Measurements from ENCODE around the gene MTUS2.
"Not testable (repeated sequence)": the region's sequence is repeated elsewhere in the genome, so short reads cannot be mapped to it uniquely, and the experiment has no call there.

Gene MTUS2

DNA sequence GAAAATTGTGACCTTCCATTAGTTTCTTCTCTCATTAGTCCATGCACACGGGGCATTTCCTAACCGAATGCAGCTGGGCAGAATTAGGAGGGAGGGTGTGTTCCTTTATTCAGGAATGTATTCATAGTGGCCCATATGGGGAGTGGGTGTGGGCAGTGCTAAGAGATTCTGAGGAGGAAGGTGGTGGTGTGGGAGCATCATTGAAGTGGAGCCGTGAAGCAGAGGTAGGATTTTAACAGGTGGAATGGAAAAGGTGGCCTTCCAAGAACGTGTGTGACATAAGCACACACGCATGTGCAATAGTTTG, 134.2 kb downstream of the MTUS2 start:
- Histone ChIP-seq H3K27ac (no peak overlapping the region), H3K4me3 (no peak overlapping the region)

GRCh38 chr13:28954810-28955209, 134.7 kb downstream of the MTUS2 start:
- Histone ChIP-seq H3K27ac (no peak overlapping the region), H3K4me3 (no peak overlapping the region)

- H3K4me3 ChIP-seq: no peak overlapping the region
- H3K27ac ChIP-seq: no peak overlapping the region
These were observed 135.3 kb downstream of the MTUS2 start for GRCh38 chr13:28955264-28955966.

DNA sequence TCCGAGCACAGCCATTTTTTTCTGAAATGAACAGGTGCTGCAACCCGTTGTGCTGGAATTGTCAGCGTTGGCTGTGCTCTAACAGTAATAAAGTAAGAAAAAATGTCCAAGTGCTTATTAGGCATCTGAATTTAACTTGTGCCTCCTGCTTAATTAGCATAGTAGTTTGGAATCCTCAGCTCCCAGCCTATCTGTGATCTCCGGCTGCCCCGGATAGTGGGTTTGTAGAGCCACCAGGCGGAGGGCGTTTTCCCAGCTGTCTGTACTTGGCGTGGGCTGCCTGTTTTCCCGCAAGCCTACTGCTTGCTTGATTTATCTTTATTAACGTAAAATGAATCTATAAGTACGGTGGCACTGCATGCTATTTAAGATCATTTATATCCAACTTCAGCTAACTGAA, 137.9 kb downstream of the MTUS2 start:
- Histone ChIP-seq H3K4me3 (no peak overlapping the region), H3K27ac (no peak overlapping the region)

- no peak overlapping the region for H3K4me3 ChIP-seq
These were observed 138.3 kb downstream of the MTUS2 start for GRCh38 chr13:28958441-28958840.

DNA sequence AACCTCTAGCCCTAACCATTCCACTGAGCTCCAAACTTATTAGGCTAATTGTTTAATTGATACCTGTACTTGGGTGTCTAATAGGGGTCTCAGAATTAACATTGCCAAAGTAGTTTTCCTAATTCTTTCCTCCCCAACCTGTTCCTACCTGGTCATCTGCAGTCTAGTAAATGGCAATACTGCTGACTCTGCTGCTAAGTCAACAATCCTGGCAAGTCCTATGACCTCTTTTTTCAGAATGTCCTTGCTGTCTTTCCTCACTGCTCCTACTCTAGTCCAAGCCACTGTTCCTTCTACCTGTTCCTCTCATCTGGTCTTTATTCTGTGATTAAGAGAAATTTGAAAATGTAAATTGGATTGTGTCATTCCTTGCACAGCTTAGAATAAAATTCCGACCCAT, 143.9 kb downstream of the MTUS2 start:
- Histone ChIP-seq H3K27ac (no peak overlapping the region), H3K4me3 (no peak overlapping the region)

More at GRCh38 chr13:28958441-28958840, 138.3 kb downstream of the MTUS2 start:
- no peak overlapping the region for H3K27ac ChIP-seq

- H3K4me3 ChIP-seq: no peak overlapping the region
These were observed 144.7 kb downstream of the MTUS2 start for GRCh38 chr13:28964803-28965202.

GRCh38 chr13:28967029-28967915, 147.1 kb downstream of the MTUS2 start:
- Histone ChIP-seq H3K27ac (no peak overlapping the region), H3K4me3 (no peak overlapping the region)

More at GRCh38 chr13:28964803-28965202, 144.7 kb downstream of the MTUS2 start:
- no peak overlapping the region for H3K27ac ChIP-seq

DNA sequence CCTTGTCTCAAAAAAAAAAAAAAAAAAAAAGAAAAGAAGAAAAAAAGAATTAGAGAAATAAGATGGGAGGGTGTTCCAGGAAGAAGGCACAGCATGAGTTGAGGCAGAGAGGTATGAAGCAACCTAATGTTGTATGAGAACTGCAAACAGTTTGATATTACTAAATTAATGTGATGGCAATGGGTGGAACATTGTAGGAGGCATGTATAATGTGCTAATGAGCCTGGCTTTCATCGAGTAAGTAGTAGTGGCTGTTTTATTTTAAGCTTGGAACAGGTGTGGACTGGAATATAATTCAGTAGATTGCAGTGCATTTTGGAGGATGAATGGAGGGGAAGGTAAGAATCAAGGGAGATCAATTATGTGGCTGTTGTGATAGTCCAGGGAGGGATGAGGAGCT, 156.1 kb downstream of the MTUS2 start:
- Histone ChIP-seq H3K27ac (no peak overlapping the region), H3K4me3 (no peak overlapping the region)

GRCh38 chr13:28976636-28977035, 156.5 kb downstream of the MTUS2 start:
- H3K27ac ChIP-seq: no peak overlapping the region
- no peak overlapping the region for H3K4me3 ChIP-seq

DNA sequence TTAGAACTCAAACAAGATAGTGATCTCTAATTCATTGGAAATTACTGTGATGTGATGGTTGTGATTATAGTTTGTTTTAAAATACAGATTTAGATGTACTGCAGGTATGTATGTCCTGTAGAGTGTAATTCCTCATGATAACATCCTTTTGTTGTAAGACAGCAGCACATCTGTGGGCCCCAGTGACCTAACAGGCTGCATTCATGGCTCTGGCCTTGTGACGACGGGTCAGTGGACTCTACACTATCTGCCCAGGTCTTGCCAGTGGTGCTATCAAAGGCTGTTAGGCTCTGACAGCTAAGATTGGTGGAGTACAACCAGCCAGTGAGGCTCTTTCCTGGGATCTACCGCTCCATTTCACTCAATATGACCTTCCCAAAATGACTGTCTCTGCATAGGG, 158.4 kb downstream of the MTUS2 start:
- Histone ChIP-seq H3K4me3 (no peak overlapping the region), H3K27ac (no peak overlapping the region)

DNA sequence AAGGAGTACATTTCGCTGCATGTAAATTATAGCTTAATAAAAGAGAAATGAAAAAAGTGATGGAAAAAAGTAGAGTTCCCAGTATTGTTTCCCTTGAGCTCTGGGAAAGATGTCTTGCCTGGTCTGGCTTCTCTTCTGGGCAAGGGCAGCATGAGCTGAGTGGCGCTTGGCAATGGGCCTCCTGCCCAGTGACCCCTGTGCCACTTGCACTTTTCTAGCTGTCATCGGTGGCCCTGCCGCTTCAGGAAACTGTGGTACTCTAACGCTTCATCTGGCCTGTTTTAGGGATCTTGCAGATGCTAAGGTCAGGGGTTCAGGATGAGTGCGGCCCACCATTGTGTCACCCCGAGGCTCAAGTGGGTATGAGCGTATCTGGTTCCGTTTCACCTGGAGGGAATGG, 161.4 kb downstream of the MTUS2 start:
- no peak overlapping the region for H3K4me3 ChIP-seq
- H3K27ac ChIP-seq: no peak overlapping the region

GRCh38 chr13:28983641-28984040, 163.5 kb downstream of the MTUS2 start:
- no peak overlapping the region for H3K27ac ChIP-seq
- no peak overlapping the region for H3K4me3 ChIP-seq

DNA sequence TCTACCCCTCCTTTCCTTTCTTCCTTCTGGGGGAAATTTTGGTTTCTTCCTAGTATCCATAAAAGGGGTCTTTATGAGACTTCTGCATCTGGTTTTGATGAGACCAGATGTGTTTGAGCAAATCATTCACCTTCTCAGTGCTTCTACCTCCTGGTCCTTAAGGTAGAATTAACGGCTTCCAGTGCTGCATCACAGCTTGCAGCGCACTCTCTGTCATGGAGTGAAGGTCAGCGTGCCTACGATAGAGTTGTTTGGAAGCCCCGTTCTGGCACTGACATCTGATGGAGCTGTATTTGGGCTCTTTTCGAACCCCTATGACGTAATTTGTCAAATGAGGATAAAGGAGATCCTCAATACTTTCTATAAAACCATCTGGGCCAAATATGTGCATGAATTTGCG, 164.2 kb downstream of the MTUS2 start:
- Histone ChIP-seq H3K27ac (no peak overlapping the region), H3K4me3 (no peak overlapping the region)

DNA sequence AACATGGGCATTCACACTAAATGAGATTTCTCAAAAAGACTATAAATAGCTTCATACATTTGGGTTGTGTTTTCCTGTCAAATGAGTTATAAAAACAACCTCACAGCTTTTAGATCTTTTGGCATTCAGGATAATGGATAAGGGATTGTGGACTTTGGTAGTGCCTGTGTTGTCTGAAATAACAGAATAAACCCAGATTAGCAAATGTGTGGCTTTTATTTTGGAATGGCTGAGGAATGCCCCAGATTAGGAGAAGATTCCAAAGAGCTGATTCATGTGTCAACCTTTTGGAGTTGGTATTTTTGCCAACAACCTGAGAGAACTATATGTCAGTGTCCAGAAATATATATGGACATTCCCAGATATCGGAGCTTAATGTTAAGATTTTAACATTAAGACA, 164.7 kb downstream of the MTUS2 start:
- H3K4me3 ChIP-seq: no peak overlapping the region
- no peak overlapping the region for H3K27ac ChIP-seq

DNA sequence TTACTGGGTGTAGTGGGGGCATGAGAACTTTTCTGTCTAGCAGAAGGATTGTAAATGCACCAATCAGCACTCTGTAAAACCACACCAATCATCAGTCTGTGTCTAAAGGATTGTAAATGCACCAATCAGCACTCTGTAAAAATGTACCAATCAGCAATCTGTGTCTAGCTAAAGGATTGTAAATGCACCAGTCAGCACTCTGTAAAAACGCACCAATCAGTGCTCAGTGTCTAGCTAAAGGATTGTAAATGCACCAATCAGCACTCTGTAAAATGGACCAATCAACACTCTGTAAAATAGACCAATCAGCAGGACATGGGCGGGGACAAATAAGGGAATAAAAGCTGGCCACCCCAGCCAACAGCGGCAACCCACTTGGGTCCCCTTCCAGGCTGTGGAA, 170.2 kb downstream of the MTUS2 start:
- H3K4me3 ChIP-seq, H3K27ac ChIP-seq: not testable (repeated sequence)

DNA sequence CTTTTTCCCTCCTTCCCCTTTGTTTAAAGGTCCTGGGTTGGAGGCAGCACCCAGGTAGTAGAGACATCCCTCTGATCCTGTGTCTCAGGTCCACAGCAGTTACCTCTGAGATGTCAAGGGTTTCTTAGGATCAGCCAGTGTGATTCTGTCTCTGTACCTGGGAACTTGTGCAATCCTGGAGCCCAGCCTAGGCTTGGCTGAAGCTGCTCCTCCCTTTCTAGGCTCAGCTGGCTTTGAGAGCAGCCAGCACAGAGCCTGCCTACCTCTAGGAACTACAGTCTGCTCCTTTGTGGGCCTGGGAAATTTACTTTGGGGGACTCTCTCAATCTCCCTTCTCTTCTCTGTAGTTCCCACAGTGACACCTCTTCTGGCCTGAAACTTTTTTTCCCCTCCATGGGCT, 171.6 kb downstream of the MTUS2 start:
- H3K4me3 ChIP-seq: no peak overlapping the region
- H3K27ac ChIP-seq: no peak overlapping the region

- Histone ChIP-seq H3K4me3 (no peak overlapping the region), H3K27ac (no peak overlapping the region)
These were observed 180.7 kb downstream of the MTUS2 start for GRCh38 chr13:29000826-29001225.

GRCh38 chr13:29005035-29005762, 185.1 kb downstream of the MTUS2 start:
- H3K27ac ChIP-seq: no peak overlapping the region

GRCh38 chr13:29005763-29006120, 185.6 kb downstream of the MTUS2 start:
- Histone ChIP-seq H3K27ac (no peak overlapping the region), H3K4me3 (no peak overlapping the region)

More at GRCh38 chr13:29005035-29005762, 185.1 kb downstream of the MTUS2 start:
- no peak overlapping the region for H3K4me3 ChIP-seq

DNA sequence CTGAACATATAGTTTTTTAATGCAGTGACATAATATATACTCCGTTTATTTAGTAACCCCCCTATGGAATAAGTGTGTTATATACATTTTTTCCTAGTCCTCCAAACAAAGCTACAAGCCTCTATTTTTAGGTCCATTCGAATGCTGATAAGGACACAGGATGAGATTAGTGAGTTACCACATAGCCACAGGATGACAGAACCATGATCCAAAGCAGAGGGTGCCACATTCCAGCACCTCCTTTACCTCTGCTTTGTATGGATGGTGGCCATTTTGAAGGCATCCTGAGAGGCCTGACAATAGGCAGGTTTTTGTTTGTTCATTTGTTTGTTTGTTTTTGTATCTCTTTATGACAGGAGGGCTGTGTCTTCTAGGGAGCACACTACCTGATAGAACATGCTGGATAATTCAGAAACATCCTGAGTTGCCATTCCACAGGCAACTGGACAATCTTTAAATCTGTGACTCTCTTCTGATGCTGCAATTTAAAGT, 186.3 kb downstream of the MTUS2 start:
- Histone ChIP-seq H3K27ac (no peak overlapping the region), H3K4me3 (no peak overlapping the region)

All from skin epidermis (tissue), 12 donors.